EL (cell line): ENCODE measurements around the gene SLC35F3.

ENCODE experiments used
- DNase-seq: peaks from one replicate; pipeline ENCODE4 v3.0.0-alpha.2; 2016

The SLC35F3 gene

GRCh38 chr1:234047123-234047522, 142.6 kb downstream of the SLC35F3 start:
- no peak for DNase-seq

- no peak for DNase-seq
Measured at GRCh38 chr1:234062166-234062565, 157.7 kb downstream of the SLC35F3 start.

- peak; percentile 67 for DNase-seq
Measured at GRCh38 chr1:234065794-234066447, 161.4 kb downstream of the SLC35F3 start.

GRCh38 chr1:234067581-234068337, 163.3 kb downstream of the SLC35F3 start:
- DNase-seq, result no peak

GRCh38 chr1:234069760-234070159, 165.3 kb downstream of the SLC35F3 start:
- DNase-seq, result no peak

GRCh38 chr1:234072793-234073192, 168.3 kb downstream of the SLC35F3 start:
- DNase-seq, result no peak

- no peak for DNase-seq
Measured at GRCh38 chr1:234078143-234078542, 173.7 kb downstream of the SLC35F3 start.

GRCh38 chr1:234079896-234080295, 175.4 kb downstream of the SLC35F3 start:
- no peak for DNase-seq

GRCh38 chr1:234083460-234083859, 179.0 kb downstream of the SLC35F3 start:
- no peak for DNase-seq

GRCh38 chr1:234089396-234089795, 184.9 kb downstream of the SLC35F3 start:
- DNase-seq, result no peak

- DNase-seq, result no peak
Measured at GRCh38 chr1:234090212-234091064, 186.0 kb downstream of the SLC35F3 start.

GRCh38 chr1:234091065-234091401, 186.6 kb downstream of the SLC35F3 start:
- DNase-seq, result no peak

- no peak for DNase-seq
Measured at GRCh38 chr1:234091876-234092275, 187.4 kb downstream of the SLC35F3 start.

- no peak for DNase-seq
Measured at GRCh38 chr1:234093107-234093506, 188.6 kb downstream of the SLC35F3 start.

- no peak for DNase-seq
Measured at GRCh38 chr1:234093741-234094140, 189.3 kb downstream of the SLC35F3 start.

- no peak for DNase-seq
Measured at GRCh38 chr1:234094172-234094571, 189.7 kb downstream of the SLC35F3 start.

GRCh38 chr1:234096161-234096770, 191.8 kb downstream of the SLC35F3 start:
- no peak for DNase-seq

- DNase-seq, result no peak
Measured at GRCh38 chr1:234102583-234102982, 198.1 kb downstream of the SLC35F3 start.

GRCh38 chr1:234103198-234103597, 198.7 kb downstream of the SLC35F3 start:
- DNase-seq, result no peak

GRCh38 chr1:234106032-234106431, 201.6 kb downstream of the SLC35F3 start:
- no peak for DNase-seq

- no peak for DNase-seq
Measured at GRCh38 chr1:234107416-234108021, 203.0 kb downstream of the SLC35F3 start.

GRCh38 chr1:234108921-234109320, 204.4 kb downstream of the SLC35F3 start:
- no peak for DNase-seq

- no peak for DNase-seq
Measured at GRCh38 chr1:234109840-234110239, 205.4 kb downstream of the SLC35F3 start.
